Loucy (cell line): Measurements from ENCODE around the gene HAO2.

ENCODE experiments used
- H2AFZ ChIP-seq: fragments of 200-600 bp; sonication (generic); 2 replicates; pipeline ENCODE4 v1.6.0; 2016; ENCODE audit warnings: antibody characterized with exemption, mild to moderate bottlenecking, low read length, moderate library complexity
- H3F3A ChIP-seq: fragments of 200-600 bp; 2 replicates; pipeline ENCODE4 v1.6.0; 2016; ENCODE audit warnings: antibody characterized with exemption, low read depth, mild to moderate bottlenecking
- H3K27me3 ChIP-seq: fragments of 200-600 bp; sonication (generic); 2 replicates; pipeline ENCODE4 v1.6.1; 2014; ENCODE audit warnings: low read length, mild to moderate bottlenecking; ENCODE audit not compliant: insufficient read depth, poor library complexity, severe bottlenecking
- H3K36me3 ChIP-seq: fragments of 200-600 bp; sonication (generic); 2 replicates; pipeline ENCODE4 v1.6.1; 2016; ENCODE audit warnings: low read length; ENCODE audit not compliant: insufficient read depth
- H3K4me1 ChIP-seq: fragments of 200-600 bp; sonication (generic); 2 replicates; pipeline ENCODE4 v1.5.1; 2014; ENCODE audit warnings: low read length, mild to moderate bottlenecking; ENCODE audit not compliant: insufficient read depth, poor library complexity, severe bottlenecking
- H3K4me2 ChIP-seq: fragments of 200-600 bp; sonication (generic); 2 replicates; pipeline ENCODE4 v1.6.0; 2014; ENCODE audit warnings: antibody characterized with exemption, low read length, low read depth, mild to moderate bottlenecking; ENCODE audit not compliant: poor library complexity, severe bottlenecking
- H3K4me3 ChIP-seq: fragments of 200-600 bp; sonication (generic); 2 replicates; pipeline ENCODE4 v1.5.1; 2014; ENCODE audit warnings: low read length, mild to moderate bottlenecking, mixed read lengths; ENCODE audit not compliant: poor library complexity, severe bottlenecking
- H3K79me2 ChIP-seq: fragments of 200-600 bp; sonication (generic); 2 replicates; pipeline ENCODE4 v1.6.1; 2014; ENCODE audit warnings: low read length; ENCODE audit not compliant: insufficient read depth
- H3K9ac ChIP-seq: fragments of 200-600 bp; sonication (generic); 2 replicates; pipeline ENCODE4 v1.6.0; 2014; ENCODE audit warnings: mild to moderate bottlenecking, low read depth, low read length, moderate library complexity; ENCODE audit not compliant: poor library complexity, severe bottlenecking
- H3K9me2 ChIP-seq: fragments of 200-600 bp; sonication (generic); replicated peaks from 2 replicates; pipeline ENCODE4 v1.6.1; 2016; ENCODE audit warnings: low read depth, low read length, mixed read lengths
- H3K9me3 ChIP-seq: fragments of 200-600 bp; sonication (generic); 2 replicates; pipeline ENCODE4 v1.6.1; 2014; ENCODE audit warnings: mild to moderate bottlenecking, antibody characterized with exemption, low read length, low read depth; ENCODE audit not compliant: insufficient read depth
- H4K20me1 ChIP-seq: fragments of 200-600 bp; sonication (generic); 2 replicates; pipeline ENCODE4 v1.6.0; 2014; ENCODE audit warnings: antibody characterized with exemption, low read length, mild to moderate bottlenecking; ENCODE audit not compliant: insufficient read depth, poor library complexity, severe bottlenecking
- CTCF ChIP-seq: fragments of 200-600 bp; sonication (generic); conservative IDR thresholded peaks from 2 replicates; pipeline ENCODE4 v1.5.1; 2014; ENCODE audit warnings: mild to moderate bottlenecking, antibody characterized with exemption, low read length
- EZH2phosphoT487 ChIP-seq: fragments of 200-600 bp; IDR thresholded peaks from 2 replicates; pipeline ENCODE4 v1.6.1; 2018; ENCODE audit warnings: antibody characterized with exemption, mild to moderate bottlenecking, moderate library complexity, borderline replicate concordance

Gene HAO2

GRCh38 chr1:119323216-119323982 is 45.2 kb upstream of the HAO2 start:
- Histone ChIP-seq H3K4me1 (peaks cover 8% of the 10 kb centered on the region), H3K36me3 (no peaks in the 10 kb centered on the region), H3K9me2 (no peaks in the 10 kb centered on the region), H3K4me3 (no peak overlapping the region), H4K20me1 (no peaks in the 10 kb centered on the region), H3K79me2 (no peaks in the 10 kb centered on the region), H3K27me3 (no peaks in the 10 kb centered on the region), H3F3A (no peaks in the 10 kb centered on the region), H3K9me3 (no peaks in the 10 kb centered on the region), H2AFZ (no peak overlapping the region), H3K9ac (no peak overlapping the region), H3K4me2 (no peak overlapping the region)
- TF ChIP-seq EZH2phosphoT487 (no peak), CTCF (no peak)

- H3K27me3 ChIP-seq = no peaks in the 10 kb centered on the region
- no peaks in the 10 kb centered on the region for H3K36me3 ChIP-seq
- H4K20me1 ChIP-seq = no peaks in the 10 kb centered on the region
- H3K9me3 ChIP-seq = no peaks in the 10 kb centered on the region
- H3F3A ChIP-seq = no peaks in the 10 kb centered on the region
- no peak overlapping the region for H3K4me2 ChIP-seq
- H2AFZ ChIP-seq = no peak overlapping the region
- no peaks in the 10 kb centered on the region for H3K79me2 ChIP-seq
- peaks cover 8% of the 10 kb centered on the region for H3K4me1 ChIP-seq
- H3K4me3 ChIP-seq = no peak overlapping the region
- H3K9me2 ChIP-seq = no peaks in the 10 kb centered on the region
- H3K9ac ChIP-seq = no peak overlapping the region
- TF ChIP-seq CTCF (no peak), EZH2phosphoT487 (no peak)
These were observed 44.4 kb upstream of the HAO2 start for GRCh38 chr1:119324198-119324597.

GRCh38 chr1:119326251-119326650 is 42.3 kb upstream of the HAO2 start:
- Histone ChIP-seq H3K36me3 (no peaks in the 10 kb centered on the region), H3K9me2 (no peaks in the 10 kb centered on the region), H4K20me1 (no peaks in the 10 kb centered on the region), H3K79me2 (no peaks in the 10 kb centered on the region), H3K9me3 (no peaks in the 10 kb centered on the region), H3F3A (no peaks in the 10 kb centered on the region), H3K27me3 (no peaks in the 10 kb centered on the region), H3K4me2 (no peak overlapping the region), H3K4me1 (peaks cover 8% of the 10 kb centered on the region), H2AFZ (no peak overlapping the region), H3K4me3 (no peak overlapping the region), H3K9ac (no peak overlapping the region)
- TF ChIP-seq CTCF (no peak), EZH2phosphoT487 (no peak)
